Measurements from ENCODE around the gene P2RY4.

Gene P2RY4

DNA sequence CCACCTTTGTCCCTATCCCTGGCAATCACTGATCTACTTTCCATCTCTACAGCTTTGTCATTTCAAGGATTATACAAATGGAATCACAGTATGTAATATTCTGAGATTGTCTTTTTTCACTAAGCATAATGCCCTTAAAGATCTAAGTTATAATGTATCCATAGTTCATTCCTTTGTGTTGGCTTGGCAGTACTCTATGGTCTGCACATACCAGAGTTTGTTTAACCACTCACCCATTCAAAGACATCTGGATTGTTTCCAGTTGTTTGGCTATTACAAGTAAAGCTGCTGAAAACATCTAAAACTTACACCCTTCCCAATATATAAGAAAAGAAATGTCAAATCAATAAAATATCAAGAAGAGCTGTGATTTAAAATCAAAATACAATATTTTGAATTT is 51.5 kb downstream of the P2RY4 start:
- Histone ChIP-seq H3K36me3 (ENCODE audit: control insufficient read depth in 2 of 2, insufficient read depth in 2 of 2, low read length in 2 of 2) (no peaks in the 10 kb centered on the region), H3K4me3 (ENCODE audit: low read length in 2 of 2) (no peak overlapping the region), H3K4me1 (ENCODE audit: control insufficient read depth in 2 of 2, insufficient read depth in 2 of 2, low read length in 2 of 2) (no peaks in the 10 kb centered on the region), H3K27ac (ENCODE audit: low read depth in 2 of 2, low read length in 2 of 2) (no peak overlapping the region), H3K9me3 (ENCODE audit: control insufficient read depth in 2 of 2, low read length in 2 of 2) (no peaks in the 10 kb centered on the region), H3K9ac (ENCODE audit: low read depth in 1 of 2, low read length in 2 of 2) (no peak overlapping the region), H3K27me3 (ENCODE audit: control insufficient read depth in 2 of 2, insufficient read depth in 2 of 2, low read length in 2 of 2) (peaks cover 0 to 5% of the 10 kb centered on the region in 2 donors)

Data from mucosa of rectum (tissue), 2 donors.